A673 (cell line): ENCODE results near the gene TMEM89. TPM values are rescaled to one million over a fixed set of nuclear protein-coding genes. Genes with fewer than 3 reads are reported as not detected.

Experiments used
- BruUV-seq: library from RNA; stranded (reverse); fragments of 400-500 nt; replicated peaks from 2 replicates; lab custom pipeline; 2021; lab: Mats Ljungman, UMichigan
- CTCF ChIA-PET: fragments of 300-600 bp; sonication (Branson Sonifier 250); formaldehyde crosslinking; loops from one replicate; lab custom pipeline; 2022; ENCODE audit warnings: antibody characterized with exemption; lab: Charles Lee
- POLR2A ChIA-PET: fragments of 300-600 bp; sonication (Branson Sonifier 250); formaldehyde crosslinking; loops from one replicate; lab custom pipeline; 2022; ENCODE audit warnings: antibody characterized with exemption; ENCODE audit not compliant: low non-redundant PET; lab: Charles Lee
- DNase-seq: peaks from one replicate; pipeline ENCODE4 v3.0.0-alpha.2; 2015; ENCODE audit warnings: low spot score
- H3K27ac ChIP-seq: fragments of 200-600 bp; sonication (generic); 2 replicates; pipeline ENCODE4 v1.5.1; 2016; ENCODE audit warnings: mixed run types, low read depth, mild to moderate bottlenecking, mixed read lengths, antibody characterized with exemption, low read length; ENCODE audit not compliant: poor library complexity, severe bottlenecking
- H3K27me3 ChIP-seq: fragments of 200-600 bp; sonication (generic); replicated peaks from 2 replicates; pipeline ENCODE4 v1.6.1; 2017; ENCODE audit warnings: mixed run types, low read depth, mild to moderate bottlenecking, mixed read lengths, antibody characterized with exemption, low read length; ENCODE audit not compliant: insufficient read depth, poor library complexity
- H3K36me3 ChIP-seq: fragments of 200-600 bp; sonication (generic); 2 replicates; pipeline ENCODE4 v1.6.1; 2016; ENCODE audit warnings: mixed run types, mild to moderate bottlenecking, mixed read lengths, antibody characterized with exemption, low read length; ENCODE audit not compliant: insufficient read depth, poor library complexity, severe bottlenecking
- H3K4me1 ChIP-seq: fragments of 200-600 bp; sonication (generic); 2 replicates; pipeline ENCODE4 v1.6.1; 2017; ENCODE audit warnings: mixed run types, mild to moderate bottlenecking, mixed read lengths, antibody characterized with exemption, low read length; ENCODE audit not compliant: insufficient read depth, poor library complexity, severe bottlenecking
- H3K4me3 ChIP-seq: fragments of 200-600 bp; sonication (generic); 2 replicates; pipeline ENCODE4 v1.5.1; 2016; ENCODE audit warnings: low read depth, mixed run types, mild to moderate bottlenecking, mixed read lengths, low read length; ENCODE audit not compliant: poor library complexity, severe bottlenecking
- H3K9me3 ChIP-seq: fragments of 200-600 bp; sonication (generic); 2 replicates; pipeline ENCODE4 v1.6.1; 2016; ENCODE audit warnings: mixed run types, low read depth, mild to moderate bottlenecking, mixed read lengths, antibody characterized with exemption, low read length; ENCODE audit not compliant: poor library complexity, severe bottlenecking
- CTCF ChIP-seq: fragments of 300-800, 200-600 bp; sonication (generic); conservative IDR thresholded peaks from 2 replicates; pipeline ENCODE4 v1.5.1; 2017; ENCODE audit warnings: low read depth, mild to moderate bottlenecking, antibody characterized with exemption, low read length, moderate library complexity, mixed read lengths
- EZH2 ChIP-seq: fragments of 200-600 bp; sonication (generic); IDR thresholded peaks from 2 replicates; pipeline ENCODE4 v1.6.1; 2017; ENCODE audit warnings: borderline replicate concordance, low read depth, mild to moderate bottlenecking, mixed read lengths, antibody characterized with exemption, low read length; ENCODE audit not compliant: poor library complexity, severe bottlenecking
- intact Hi-C: fragments of 100-400 bp; cut with micrococcal nuclease; formaldehyde crosslinking; loops from one replicate; pipeline ENCODE4 v1.10.0; 2022; ENCODE audit not compliant: unreplicated experiment
- total RNA-seq: library from RNA; stranded (reverse); gene quantifications from 2 replicates; pipeline ENCODE4 v1.2.3, GENCODE V29; 2021

The TMEM89 gene
- total RNA-seq, 1 experiment from 2014 or later = not detected

GRCh38 chr3:48599077-48599501 is 22.5 kb downstream of the TMEM89 start:
- no TSS peak for BruUV-seq
- Histone ChIP-seq H3K4me3 (no peak overlapping the region), H3K27ac (no peak overlapping the region), H3K4me1 (peaks cover 24% of the 10 kb centered on the region), H3K36me3 (peaks cover 17% of the 10 kb centered on the region), H3K27me3 (no peaks in the 10 kb centered on the region), H3K9me3 (no peaks in the 10 kb centered on the region)
- POLR2A ChIA-PET = no interaction called here
- intact Hi-C loops = no loop called here
- TF ChIP-seq CTCF = no peak
- no peak for TF ChIP-seq EZH2
- DNase-seq = no peak
- CTCF ChIA-PET = no interaction called here

- H3K9me3 ChIP-seq = no peaks in the 10 kb centered on the region
- H3K4me1 ChIP-seq = peaks cover 24% of the 10 kb centered on the region
- peak; percentile 61 for DNase-seq
- POLR2A ChIA-PET = interaction anchor here (0.5 kb wide), 1 partner anchor 114 kb away, joined by 3 read pairs; no protein-coding TSS in a partner anchor
- no peak overlapping the region for H3K4me3 ChIP-seq
- H3K27me3 ChIP-seq = no peaks in the 10 kb centered on the region
- TF ChIP-seq CTCF = no peak
- no peak for TF ChIP-seq EZH2
- peaks cover 11% of the 10 kb centered on the region for H3K36me3 ChIP-seq
- peak overlapping the region; percentile 50 for H3K27ac ChIP-seq
- intact Hi-C loops = no loop called here
- BruUV-seq = no TSS peak
- CTCF ChIA-PET = no interaction called here
These were observed 23.1 kb downstream of the TMEM89 start for GRCh38 chr3:48598323-48599076.

GRCh38 chr3:48597408-48597800 is 24.2 kb downstream of the TMEM89 start:
- intact Hi-C loops = no loop called here
- TF ChIP-seq EZH2 (no peak), CTCF (no peak)
- no peak for DNase-seq
- Histone ChIP-seq H3K4me1 (peaks cover 24% of the 10 kb centered on the region), H3K4me3 (no peak overlapping the region), H3K27me3 (no peaks in the 10 kb centered on the region), H3K27ac (no peak overlapping the region), H3K36me3 (peaks cover 4% of the 10 kb centered on the region), H3K9me3 (no peaks in the 10 kb centered on the region)
- no TSS peak for BruUV-seq
- ChIA-PET POLR2A (no interaction called here), CTCF (no interaction called here)
